SK-N-SH treated with all-trans-retinoic acid at 6 μM for 48 hours (cell line): ENCODE data around the gene RER1.

Source experiments
- CSDC2 ChIP-seq: fragments of 250-450 bp; sonication (Bioruptor Pico); IDR thresholded peaks from 2 replicates; pipeline ENCODE4 v1.5.0; 2020; ENCODE audit warnings: mild to moderate bottlenecking, moderate library complexity
- ESRRG ChIP-seq: fragments of 250-450 bp; sonication (Bioruptor Pico); IDR thresholded peaks from 2 replicates; pipeline ENCODE4 v1.6.1; 2021; ENCODE audit warnings: mild to moderate bottlenecking
- OSR1 ChIP-seq: fragments of 250-450 bp; sonication (Bioruptor Pico); IDR thresholded peaks from 2 replicates; pipeline ENCODE4 v1.8.0; 2022; ENCODE audit warnings: moderate library complexity, mild to moderate bottlenecking, inconsistent platforms
- PATZ1 ChIP-seq: fragments of 250-450 bp; sonication (Bioruptor Pico); IDR thresholded peaks from 2 replicates; pipeline ENCODE4 v1.8.0; 2020; ENCODE audit warnings: mild to moderate bottlenecking, moderate library complexity, borderline replicate concordance
- PPARA ChIP-seq: fragments of 250-450 bp; sonication (Bioruptor Pico); IDR thresholded peaks from 2 replicates; pipeline ENCODE4 v1.5.0; 2020; ENCODE audit warnings: mild to moderate bottlenecking, borderline replicate concordance
- RARB ChIP-seq: fragments of 250-450 bp; sonication (Bioruptor Pico); IDR thresholded peaks from 2 replicates; pipeline ENCODE4 v1.8.0; 2021; ENCODE audit warnings: mild to moderate bottlenecking, moderate library complexity
- TOX ChIP-seq: fragments of 250-450 bp; sonication (Bioruptor Pico); IDR thresholded peaks from 2 replicates; pipeline ENCODE4 v1.8.0; 2021; ENCODE audit warnings: mild to moderate bottlenecking, moderate library complexity, borderline replicate concordance
- TSHZ2 ChIP-seq: fragments of 250-450 bp; sonication (Bioruptor Pico); IDR thresholded peaks from 2 replicates; pipeline ENCODE4 v1.5.0; 2020; ENCODE audit warnings: mild to moderate bottlenecking, moderate library complexity
- ZFP3 ChIP-seq: fragments of 250-450 bp; sonication (Bioruptor Pico); IDR thresholded peaks from 2 replicates; pipeline ENCODE4 v1.5.0; 2020; ENCODE audit warnings: mild to moderate bottlenecking, moderate library complexity
- ZFP30 ChIP-seq: fragments of 450-650 bp; formaldehyde crosslinking; IDR thresholded peaks from 2 replicates; pipeline ENCODE4 v1.5.0; 2022; ENCODE audit warnings: mild to moderate bottlenecking, moderate library complexity
- ZNF565 ChIP-seq: fragments of 450-650 bp; formaldehyde crosslinking; conservative IDR thresholded peaks from 2 replicates; pipeline ENCODE4 v1.5.0; 2020; ENCODE audit warnings: low read depth, mild to moderate bottlenecking, moderate library complexity
- ZNF8 ChIP-seq: fragments of 450-650 bp; formaldehyde crosslinking; IDR thresholded peaks from 2 replicates; pipeline ENCODE4 v1.5.0; 2020; ENCODE audit warnings: mild to moderate bottlenecking, moderate library complexity

- TF ChIP-seq ZNF8 (CRISPR knock-in tag) (no peak), PATZ1 (CRISPR knock-in tag) (no peak), RARB (CRISPR knock-in tag) (no peak), ESRRG (CRISPR knock-in tag) (no peak), ZFP30 (CRISPR knock-in tag) (no peak), CSDC2 (CRISPR knock-in tag) (no peak), TSHZ2 (CRISPR knock-in tag) (no peak), ZNF565 (CRISPR knock-in tag) (no peak), TOX (no peak), OSR1 (CRISPR knock-in tag) (no peak), PPARA (no peak), ZFP3 (CRISPR knock-in tag) (no peak)
Observed at GRCh38 chr1:2442661-2443060, 51.0 kb downstream of the RER1 start.
